B cell (primary cell): ENCODE measurements around the gene INSM1. TPM values are rescaled to one million over a fixed set of nuclear protein-coding genes. Genes with fewer than 3 reads are reported as not detected.
A peak's percentile ranks its signal among the peaks of the same experiment; 100 is the strongest.

Source experiments
- ATAC-seq: fragments of 200-7000 bp; cut with Tn5 transposase; one replicate; pipeline ENCODE4 v1.10.0; 2021; ENCODE audit warnings: low read depth, mild to moderate bottlenecking, moderate number of reproducible peaks, moderate library complexity
- CTCF ChIA-PET: fragments of 350-600 bp; sonication (Branson Sonifier 250); formaldehyde crosslinking; loops from one replicate; lab custom pipeline; 2021; ENCODE audit warnings: antibody characterized with exemption, inconsistent platforms; lab: Charles Lee
- POLR2A ChIA-PET: fragments of 350-600 bp; sonication (Branson Sonifier 250); formaldehyde crosslinking; loops from one replicate; lab custom pipeline; 2021; ENCODE audit warnings: antibody characterized with exemption; lab: Charles Lee
- DNase-seq: peaks from one replicate; pipeline ENCODE4 v3.0.0; 2013
- H2AFZ ChIP-seq: 2 replicates; pipeline ENCODE4 v1.6.1; 2012; ENCODE audit warnings: mild to moderate bottlenecking, low read depth, low read length; ENCODE audit not compliant: insufficient read depth, poor library complexity, severe bottlenecking
- H3K27ac ChIP-seq, 2 donors: 1 replicate in 1 of 2; 2 replicates in 1 of 2; pipeline ENCODE4 v1.5.1; 2012 to 2013; ENCODE audit warnings: low read length in 2 of 2, mild to moderate bottlenecking in 2 of 2, moderate library complexity in 1 of 2
- H3K27me3 ChIP-seq, 4 experiments: fragments of 200-600 bp in 1 of 4; sonication (generic) in 1 of 4; replicated peaks in 1 of 4; 1 replicate in 2 of 4; 2 replicates in 2 of 4; pipeline versions ENCODE4 v1.6.1 to v1.7.0; 2013 to 2016; ENCODE audit warnings: low read length in 3 of 4, mild to moderate bottlenecking in 2 of 4, mixed read lengths in 1 of 4, moderate library complexity in 1 of 4; ENCODE audit not compliant: insufficient read depth in 4 of 4, control insufficient read depth in 3 of 4; ENCODE audit errors: control extremely low read depth in 1 of 4
- H3K36me3 ChIP-seq, 2 experiments: replicated peaks in 1 of 2; 1 replicate in 1 of 2; 2 replicates in 1 of 2; pipeline versions ENCODE4 v1.6.1 to v1.7.1; 2013; ENCODE audit warnings: low read length in 1 of 2; ENCODE audit not compliant: insufficient read depth in 2 of 2, control insufficient read depth in 1 of 2; ENCODE audit errors: control extremely low read depth in 1 of 2, extremely low read depth in 1 of 2
- H3K4me1 ChIP-seq, 2 donors: fragments of 200-600 bp in 1 of 2; sonication (generic) in 1 of 2; 1 replicate in 1 of 2; 2 replicates in 1 of 2; pipeline versions ENCODE4 v1.5.1 to v1.6.1; 2013 to 2017; ENCODE audit warnings: low read length in 2 of 2; ENCODE audit not compliant: control insufficient read depth in 2 of 2, insufficient read depth in 2 of 2
- H3K4me2 ChIP-seq: replicated peaks from 2 replicates; pipeline ENCODE3; 2012; ENCODE audit warnings: mild to moderate bottlenecking, low read depth, low read length; ENCODE audit not compliant: poor library complexity, severe bottlenecking
- H3K4me3 ChIP-seq, 5 experiments: fragments of 200-600 bp in 1 of 5; sonication (generic) in 1 of 5; 1 replicate in 3 of 5; 2 replicates in 2 of 5; pipeline versions ENCODE4 v1.5.1 to v1.7.0; 2011 to 2016; ENCODE audit warnings: low read length in 4 of 5, mild to moderate bottlenecking in 4 of 5, low read depth in 2 of 5, control low read depth in 1 of 5, moderate library complexity in 1 of 5; ENCODE audit not compliant: insufficient read depth in 1 of 5; ENCODE audit errors: control extremely low read depth in 1 of 5, extremely low read depth in 1 of 5
- H3K79me2 ChIP-seq: fragments of 200-600 bp; sonication (generic); one replicate; pipeline ENCODE4 v1.6.0; 2016; ENCODE audit warnings: low read length; ENCODE audit not compliant: control insufficient read depth, insufficient read depth
- H3K9ac ChIP-seq: fragments of 200-600 bp; sonication (generic); 2 replicates; pipeline ENCODE4 v1.6.1; 2017; ENCODE audit warnings: mild to moderate bottlenecking, low read length, moderate library complexity
- H3K9me3 ChIP-seq, 3 donors: one replicate each; pipeline versions ENCODE4 v1.6.1 to v1.7.1; 2013; ENCODE audit warnings: low read length in 2 of 3; ENCODE audit not compliant: control insufficient read depth in 2 of 3, insufficient read depth in 1 of 3; ENCODE audit errors: control extremely low read depth in 1 of 3
- H4K20me1 ChIP-seq: 2 replicates; pipeline ENCODE4 v1.6.0; 2012; ENCODE audit warnings: mild to moderate bottlenecking, low read length; ENCODE audit not compliant: insufficient read depth, control insufficient read depth, poor library complexity, severe bottlenecking
- H3K27ac Mint-ChIP-seq: one replicate; pipeline ENCODE4 v1.8.0; 2021; ENCODE audit warnings: mixed read lengths
- H3K27me3 Mint-ChIP-seq: one replicate; pipeline ENCODE4 v1.8.0; 2021; ENCODE audit warnings: mixed read lengths
- H3K4me1 Mint-ChIP-seq: one replicate; pipeline ENCODE4 v1.8.0; 2021; ENCODE audit warnings: mixed read lengths
- H3K4me3 Mint-ChIP-seq: one replicate; pipeline ENCODE4 v1.8.0; 2021; ENCODE audit warnings: mixed read lengths
- H3K9me3 Mint-ChIP-seq: one replicate; pipeline ENCODE4 v1.8.0; 2022; ENCODE audit warnings: mixed read lengths; ENCODE audit not compliant: insufficient read depth
- CTCF ChIP-seq: fragments of 200-600 bp; IDR thresholded peaks from one replicate; pipeline ENCODE4 v1.8.0; 2022; ENCODE audit warnings: antibody characterized with exemption, mild to moderate bottlenecking
- EZH2 ChIP-seq: IDR thresholded peaks from 2 replicates; pipeline ENCODE4 v1.6.1; 2012; ENCODE audit warnings: borderline replicate concordance, low read depth, mild to moderate bottlenecking, moderate library complexity, low read length; ENCODE audit not compliant: insufficient read depth, poor library complexity, severe bottlenecking
- WGBS: methylation state at CpG from one replicate; pipeline ENCODE4 v1.1.5; 2013; ENCODE audit warnings: missing lambda C conversion rate; ENCODE audit not compliant: insufficient coverage; 5-methylcytosine and 5-hydroxymethylcytosine counted together
- intact Hi-C: fragments of 100-400 bp; cut with micrococcal nuclease; formaldehyde crosslinking; loops from one replicate; pipeline ENCODE4 v1.10.0; 2022
- polyA plus RNA-seq: library from polyadenylated mRNA; depleted of rRNA; stranded (reverse); fragments of >200 nt; gene quantifications from 2 replicates; pipeline ENCODE4 v1.2.3, GENCODE V29; 2012
- total RNA-seq, 2 donors: library from RNA; stranded (reverse); fragments of 120-200 nt in 1 of 2; gene quantifications; 1 replicate in 1 of 2; 2 replicates in 1 of 2; pipeline versions ENCODE4 v1.2.3 to v1.2.4, GENCODE V29; 2013 to 2022

INSM1 gene
- total and polyA plus RNA-seq, 2 donors (not counting 1 experiment from before 2014, with no cell fraction given) = not detected

DNA sequence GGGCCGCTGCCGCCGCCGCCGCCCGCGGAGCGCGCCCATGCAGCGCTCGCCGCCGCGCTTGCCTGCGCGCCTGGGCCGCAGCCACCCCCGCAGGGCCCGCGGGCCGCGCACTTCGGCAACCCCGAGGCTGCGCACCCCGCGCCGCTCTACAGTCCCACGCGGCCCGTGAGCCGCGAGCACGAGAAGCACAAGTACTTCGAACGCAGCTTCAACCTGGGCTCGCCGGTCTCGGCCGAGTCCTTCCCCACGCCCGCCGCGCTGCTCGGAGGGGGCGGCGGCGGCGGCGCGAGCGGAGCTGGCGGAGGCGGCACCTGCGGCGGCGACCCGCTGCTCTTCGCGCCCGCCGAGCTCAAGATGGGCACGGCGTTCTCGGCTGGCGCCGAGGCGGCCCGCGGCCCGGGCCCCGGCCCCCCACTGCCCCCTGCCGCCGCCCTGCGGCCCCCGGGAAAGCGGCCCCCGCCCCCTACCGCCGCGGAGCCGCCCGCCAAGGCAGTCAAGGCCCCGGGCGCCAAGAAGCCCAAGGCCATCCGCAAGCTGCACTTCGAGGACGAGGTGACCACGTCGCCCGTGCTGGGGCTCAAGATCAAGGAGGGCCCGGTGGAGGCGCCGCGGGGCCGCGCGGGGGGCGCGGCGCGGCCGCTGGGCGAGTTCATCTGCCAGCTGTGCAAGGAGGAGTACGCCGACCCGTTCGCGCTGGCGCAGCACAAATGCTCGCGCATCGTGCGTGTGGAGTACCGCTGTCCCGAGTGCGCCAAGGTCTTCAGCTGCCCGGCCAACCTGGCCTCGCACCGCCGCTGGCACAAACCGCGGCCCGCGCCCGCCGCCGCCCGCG is 730 bp downstream of the INSM1 start:
- peaks cover 56% of the 10 kb centered on the region for H3K27me3 Mint-ChIP-seq
- no peak for TF ChIP-seq EZH2
- TF ChIP-seq CTCF = no peak
- Histone ChIP-seq H3K79me2 (no peaks in the 10 kb centered on the region), H3K4me1 (peaks cover 27 to 28% of the 10 kb centered on the region in 2 donors), H3K27me3 (peaks cover 0 to 60% (median 37%) of the 10 kb centered on the region in 4 experiments), H3K9ac (no peak overlapping the region), H3K27ac (no peak overlapping the region), H4K20me1 (no peaks in the 10 kb centered on the region), H3K4me3 (peak overlapping the region in 2 of 5 experiments; percentile 31 to 39), H3K4me2 (peak overlapping the region; percentile 78), H2AFZ (peak overlapping the region; percentile 22), H3K9me3 (peaks cover 0 to 16% (median 0%) of the 10 kb centered on the region in 3 donors), H3K36me3 (no peaks in the 10 kb centered on the region)
- no peak for ATAC-seq
- no peak overlapping the region for H3K27ac Mint-ChIP-seq
- 1% methylated on average over 130 of the region's 130 CpGs for WGBS
- peak; percentile 43 for DNase-seq
- peaks cover 27% of the 10 kb centered on the region for H3K4me1 Mint-ChIP-seq
- intact Hi-C loops = no loop called here
- ChIA-PET CTCF (no interaction called here), POLR2A (no interaction called here)
- H3K9me3 Mint-ChIP-seq = no peaks in the 10 kb centered on the region
- no peak overlapping the region for H3K4me3 Mint-ChIP-seq
